ENCODE results near the gene ECE1.
A peak's percentile ranks its signal among the peaks of the same experiment; 100 is the strongest.

The ECE1 gene

GRCh38 chr1:21268281-21269239 is 21.7 kb downstream of the ECE1 start:
- peaks cover 12% of the 10 kb centered on the region for H3K4me1 ChIP-seq
- no peaks in the 10 kb centered on the region for H3K27me3 ChIP-seq (ENCODE audit: low read depth)
- in situ Hi-C loops (cut with MboI; ENCODE audit: low sequenced_read_pairs): no loop called here
- H3K4me3 ChIP-seq: no peak overlapping the region
- DNase-seq (ENCODE audit: low spot score in 2 of 2): no peak
- H3K36me3 ChIP-seq (replicated peaks): no peaks in the 10 kb centered on the region
- no peaks in the 10 kb centered on the region for H3K9me3 ChIP-seq

- H3K9me3 ChIP-seq: no peaks in the 10 kb centered on the region
- H3K36me3 ChIP-seq (replicated peaks): no peaks in the 10 kb centered on the region
- no peaks in the 10 kb centered on the region for H3K27me3 ChIP-seq (ENCODE audit: low read depth)
- no peak for DNase-seq (ENCODE audit: low spot score in 2 of 2)
- in situ Hi-C loops (cut with MboI; ENCODE audit: low sequenced_read_pairs): no loop called here
- no peak overlapping the region for H3K4me3 ChIP-seq
- H3K4me1 ChIP-seq: peaks cover 12% of the 10 kb centered on the region
Measured at GRCh38 chr1:21267191-21268077, 22.8 kb downstream of the ECE1 start.

DNA sequence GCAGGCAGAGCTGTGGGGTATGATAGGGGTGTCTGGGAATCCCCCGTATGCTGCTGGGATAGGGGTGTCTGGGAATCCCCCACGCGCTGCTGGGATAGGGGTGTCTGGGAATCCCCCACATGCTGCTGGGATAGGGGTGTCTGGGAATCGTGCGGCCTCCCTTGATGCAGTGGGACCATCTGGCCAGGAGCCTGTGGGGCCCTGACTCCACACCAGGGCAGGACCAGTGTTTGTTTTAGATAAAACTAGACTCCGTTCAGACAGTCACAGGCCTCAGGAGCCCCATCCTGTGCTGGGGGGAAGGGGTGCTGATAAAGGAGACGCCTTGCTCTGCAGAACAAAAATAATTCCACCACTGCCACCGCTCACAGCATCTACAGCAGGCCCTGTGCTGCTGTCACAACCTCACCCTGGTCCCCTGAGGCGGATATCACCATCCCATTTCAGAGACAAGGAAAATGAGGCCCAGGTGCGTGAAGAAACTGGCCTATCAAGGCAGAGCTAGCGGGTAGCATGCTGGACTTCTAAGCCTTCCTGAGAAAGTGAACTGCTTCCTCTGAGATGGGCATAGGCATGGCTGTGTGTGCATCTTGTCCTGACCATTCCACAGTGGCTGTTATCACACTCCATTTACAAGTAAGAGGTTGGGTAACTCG is 24.0 kb downstream of the ECE1 start:
- Histone ChIP-seq H3K27me3 (ENCODE audit: low read depth) (no peaks in the 10 kb centered on the region), H3K36me3 (replicated peaks) (no peaks in the 10 kb centered on the region), H3K4me1 (peaks cover 12% of the 10 kb centered on the region), H3K9me3 (no peaks in the 10 kb centered on the region), H3K4me3 (no peak overlapping the region)
- DNase-seq (ENCODE audit: low spot score in 2 of 2): no peak
- in situ Hi-C loops (cut with MboI; ENCODE audit: low sequenced_read_pairs): no loop called here

- H3K4me1 ChIP-seq: peaks cover 12% of the 10 kb centered on the region
- H3K9me3 ChIP-seq: no peaks in the 10 kb centered on the region
- in situ Hi-C loops (cut with MboI; ENCODE audit: low sequenced_read_pairs): no loop called here
Measured at GRCh38 chr1:21265644-21266043, 24.6 kb downstream of the ECE1 start.

GRCh38 chr1:21264898-21265297 is 25.4 kb downstream of the ECE1 start:
- no peaks in the 10 kb centered on the region for H3K9me3 ChIP-seq
- in situ Hi-C loops (cut with MboI; ENCODE audit: low sequenced_read_pairs): no loop called here
- peak; percentile 80 to 87 for DNase-seq (ENCODE audit: low spot score in 2 of 2)

More at GRCh38 chr1:21265644-21266043, 24.6 kb downstream of the ECE1 start:
- DNase-seq (ENCODE audit: low spot score in 2 of 2): no peak
- H3K4me3 ChIP-seq: no peak overlapping the region
- H3K27me3 ChIP-seq (ENCODE audit: low read depth): no peaks in the 10 kb centered on the region
- no peaks in the 10 kb centered on the region for H3K36me3 ChIP-seq (replicated peaks)

DNA sequence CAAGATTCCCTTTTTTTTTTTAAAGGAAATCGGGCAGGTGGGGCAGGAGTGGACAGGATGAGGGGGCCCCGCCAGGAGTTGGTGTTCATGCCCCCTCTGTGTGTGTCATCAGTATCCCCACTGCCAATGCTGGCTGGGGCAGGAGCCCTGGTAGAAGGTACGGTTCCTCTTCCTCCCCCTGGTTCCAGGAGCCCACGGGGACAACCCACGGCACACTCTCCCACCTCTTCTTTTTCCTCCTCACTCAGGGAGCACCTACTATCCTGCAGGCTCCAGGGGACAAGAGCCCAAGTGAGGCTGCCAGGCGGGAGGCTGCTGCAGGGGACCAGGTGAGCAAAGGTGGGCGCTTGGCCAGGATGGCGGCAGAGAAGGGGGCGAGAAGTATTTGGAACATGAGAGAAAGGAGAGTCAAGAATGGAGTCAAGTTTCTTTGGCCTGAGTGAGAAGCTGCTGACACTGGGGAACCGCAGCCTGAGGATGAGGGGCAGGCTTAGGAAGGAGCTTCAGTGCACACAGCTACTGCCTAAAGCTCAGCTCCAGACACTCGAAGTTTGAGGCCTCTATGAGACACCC is 26.5 kb downstream of the ECE1 start:
- no peak for DNase-seq (ENCODE audit: low spot score in 2 of 2)
- in situ Hi-C loops (cut with MboI; ENCODE audit: low sequenced_read_pairs): no loop called here
- Histone ChIP-seq H3K36me3 (replicated peaks) (no peaks in the 10 kb centered on the region), H3K27me3 (ENCODE audit: low read depth) (no peaks in the 10 kb centered on the region), H3K4me1 (peaks cover 12% of the 10 kb centered on the region), H3K9me3 (no peaks in the 10 kb centered on the region), H3K4me3 (no peak overlapping the region)

More at GRCh38 chr1:21264898-21265297, 25.4 kb downstream of the ECE1 start:
- no peak overlapping the region for H3K4me3 ChIP-seq
- no peaks in the 10 kb centered on the region for H3K27me3 ChIP-seq (ENCODE audit: low read depth)
- no peaks in the 10 kb centered on the region for H3K36me3 ChIP-seq (replicated peaks)
- H3K4me1 ChIP-seq: peaks cover 12% of the 10 kb centered on the region

GRCh38 chr1:21263052-21263429 is 27.2 kb downstream of the ECE1 start:
- in situ Hi-C loops (cut with MboI; ENCODE audit: low sequenced_read_pairs): no loop called here
- peaks cover 12% of the 10 kb centered on the region for H3K4me1 ChIP-seq

GRCh38 chr1:21262293-21263051 is 27.8 kb downstream of the ECE1 start:
- Histone ChIP-seq H3K9me3 (no peaks in the 10 kb centered on the region), H3K36me3 (replicated peaks) (peaks cover 3% of the 10 kb centered on the region; the same call in 1 of the 2 replicates), H3K27me3 (ENCODE audit: low read depth) (no peaks in the 10 kb centered on the region), H3K4me1 (peaks cover 12% of the 10 kb centered on the region), H3K4me3 (no peak overlapping the region)
- DNase-seq (ENCODE audit: low spot score in 2 of 2): peak in 1 of 2 experiments; percentile 26
- in situ Hi-C loops (cut with MboI; ENCODE audit: low sequenced_read_pairs): no loop called here

More at GRCh38 chr1:21263052-21263429, 27.2 kb downstream of the ECE1 start:
- Histone ChIP-seq H3K27me3 (ENCODE audit: low read depth) (no peaks in the 10 kb centered on the region), H3K9me3 (no peaks in the 10 kb centered on the region), H3K4me3 (no peak overlapping the region), H3K36me3 (replicated peaks) (0 out of 2 replicates have a peak, but pooled peaks cover 3% of the 10 kb centered on the region)
- DNase-seq (ENCODE audit: low spot score in 2 of 2): no peak

DNA sequence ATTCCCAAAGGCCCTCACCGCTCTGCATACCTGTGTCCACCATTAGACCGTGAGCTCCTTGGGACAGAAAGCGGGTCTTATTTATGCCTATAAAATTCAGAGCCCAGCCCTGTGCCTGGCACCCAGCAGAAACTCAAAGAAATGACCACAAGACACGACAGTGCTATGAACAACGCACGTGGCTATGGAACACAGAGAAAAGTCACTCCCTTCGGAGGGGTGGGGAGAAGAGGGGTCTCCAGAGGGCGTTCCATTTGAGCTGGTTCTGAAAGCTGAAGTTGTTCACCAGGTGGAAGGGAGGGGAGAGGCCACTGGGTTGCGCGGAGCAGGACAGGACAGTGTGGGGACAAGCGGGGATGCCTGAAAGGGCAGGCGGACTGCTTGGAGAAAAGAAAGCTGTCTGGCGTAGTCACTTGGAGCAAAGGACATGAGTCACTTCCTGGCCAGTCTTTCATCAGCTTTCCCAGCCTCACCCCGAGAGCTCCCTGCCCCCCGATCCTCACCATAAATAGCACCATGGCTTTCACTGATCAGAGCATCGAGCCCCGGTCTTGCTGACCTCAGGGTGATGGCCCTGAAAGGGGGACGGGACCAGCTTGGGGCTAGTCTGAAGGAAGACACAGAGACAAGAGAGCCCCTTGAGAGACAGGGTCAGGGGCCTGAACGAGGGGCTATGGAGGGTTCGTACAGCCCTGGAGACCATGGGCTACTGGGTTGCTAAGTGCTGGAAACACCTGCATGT is 28.5 kb downstream of the ECE1 start:
- Histone ChIP-seq H3K9me3 (no peaks in the 10 kb centered on the region), H3K4me3 (no peak overlapping the region), H3K4me1 (peaks cover 12% of the 10 kb centered on the region), H3K36me3 (replicated peaks) (peaks cover 4% of the 10 kb centered on the region; the same call in 1 of the 2 replicates), H3K27me3 (ENCODE audit: low read depth) (no peaks in the 10 kb centered on the region)
- in situ Hi-C loops (cut with MboI; ENCODE audit: low sequenced_read_pairs): no loop called here
- no peak for DNase-seq (ENCODE audit: low spot score in 2 of 2)

DNA sequence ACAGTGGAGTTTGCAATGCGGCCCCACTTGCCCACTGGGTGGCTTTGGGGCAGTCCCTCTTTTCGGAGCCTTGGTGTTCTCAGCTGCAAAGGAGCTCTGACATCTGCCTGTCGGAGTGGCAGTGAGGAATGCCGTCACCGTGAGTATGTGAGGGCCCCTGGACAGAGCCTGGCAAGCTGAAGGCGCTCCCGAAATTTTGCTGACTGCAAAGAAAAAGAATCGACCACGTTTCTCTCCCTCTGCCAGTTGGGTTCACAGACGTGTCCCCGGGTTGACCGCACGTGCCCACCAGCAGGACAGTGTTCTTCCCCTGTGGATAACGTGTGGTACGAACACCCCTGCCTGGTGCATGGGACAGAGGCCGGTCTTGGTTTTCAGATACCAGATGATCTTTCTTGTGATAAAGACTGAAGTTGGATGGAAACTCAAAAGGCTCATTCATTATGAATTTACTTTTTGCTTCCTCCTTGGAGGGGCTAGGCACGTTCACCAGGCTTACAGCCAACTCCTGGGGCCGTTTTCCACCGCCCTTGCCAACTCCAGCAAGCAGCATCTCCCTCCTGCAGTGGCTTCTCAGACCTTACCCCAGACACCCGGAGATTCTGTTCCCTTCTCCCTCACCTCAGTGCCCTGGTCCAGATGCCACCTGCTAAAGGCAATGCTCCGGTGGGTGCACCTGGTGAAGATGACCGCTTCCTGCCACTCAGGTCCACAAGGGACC is 29.7 kb downstream of the ECE1 start:
- Histone ChIP-seq H3K36me3 (replicated peaks) (peaks cover 5% of the 10 kb centered on the region; the same call in 1 of the 2 replicates), H3K4me1 (peaks cover 10% of the 10 kb centered on the region), H3K4me3 (no peak overlapping the region), H3K27me3 (ENCODE audit: low read depth) (no peaks in the 10 kb centered on the region), H3K9me3 (no peaks in the 10 kb centered on the region)
- DNase-seq (ENCODE audit: low spot score in 2 of 2): no peak
- in situ Hi-C loops (cut with MboI; ENCODE audit: low sequenced_read_pairs): no loop called here

GRCh38 chr1:21259316-21260076 is 30.8 kb downstream of the ECE1 start:
- no peaks in the 10 kb centered on the region for H3K9me3 ChIP-seq
- H3K4me1 ChIP-seq: peaks cover 2% of the 10 kb centered on the region
- H3K4me3 ChIP-seq: no peak overlapping the region
- DNase-seq (ENCODE audit: low spot score in 2 of 2): no peak
- H3K36me3 ChIP-seq (replicated peaks): peaks cover 5% of the 10 kb centered on the region; the same call in 1 of the 2 replicates
- H3K27me3 ChIP-seq (ENCODE audit: low read depth): no peaks in the 10 kb centered on the region
- in situ Hi-C loops (cut with MboI; ENCODE audit: low sequenced_read_pairs): loop anchor here (5.0 kb wide), 1 partner anchor 108 kb away; no protein-coding TSS in a partner anchor

Measured in HAP-1 (cell line).